H54 (cell line): Measurements from ENCODE around the gene PPP6R1.
A peak's percentile ranks its signal among the peaks of the same experiment; 100 is the strongest.

ENCODE experiments used
- DNase-seq: peaks from one replicate; pipeline ENCODE4 v3.0.0; 2011; ENCODE audit warnings: low spot score, mixed read lengths; ENCODE audit not compliant: insufficient read length
- FAIRE-seq: peaks from 3 replicates; lab custom pipeline; 2011; peaks lifted over from hg19 to GRCh38; lab: Jason Lieb, UNC
- POLR2A ChIP-seq: IDR thresholded peaks from 2 replicates; pipeline ENCODE4 v1.6.1; 2011; ENCODE audit warnings: low read depth, mild to moderate bottlenecking, low read length

PPP6R1 gene

GRCh38 chr19:55273978-55274707 lies 15.3 kb upstream of the PPP6R1 start:
- no peak for TF ChIP-seq POLR2A
- DNase-seq, result no peak
- no peak for FAIRE-seq

- TF ChIP-seq POLR2A, result no peak
- no peak for DNase-seq
- FAIRE-seq, result no peak
Observed at GRCh38 chr19:55272142-55272541, 13.3 kb upstream of the PPP6R1 start.

- no peak for TF ChIP-seq POLR2A
- FAIRE-seq, result no peak
Observed at GRCh38 chr19:55270172-55270942, 11.5 kb upstream of the PPP6R1 start.

GRCh38 chr19:55269299-55269698 lies 10.5 kb upstream of the PPP6R1 start:
- no peak for DNase-seq
- FAIRE-seq, result no peak
- TF ChIP-seq POLR2A, result no peak

More at GRCh38 chr19:55270172-55270942, 11.5 kb upstream of the PPP6R1 start:
- no peak for DNase-seq

- no peak for DNase-seq
- TF ChIP-seq POLR2A, result no peak
- no peak for FAIRE-seq
Observed at GRCh38 chr19:55266840-55267239, 8.0 kb upstream of the PPP6R1 start.

- no peak for TF ChIP-seq POLR2A
- DNase-seq, result no peak
- no peak for FAIRE-seq
Observed at GRCh38 chr19:55266404-55266803, 7.6 kb upstream of the PPP6R1 start.

GRCh38 chr19:55265723-55266386 lies 7.0 kb upstream of the PPP6R1 start:
- FAIRE-seq (no peak), DNase-seq (no peak)
- TF ChIP-seq POLR2A, result no peak

GRCh38 chr19:55265173-55265572 lies 6.4 kb upstream of the PPP6R1 start:
- no peak for TF ChIP-seq POLR2A
- DNase-seq (no peak), FAIRE-seq (no peak)

GRCh38 chr19:55264531-55264930 lies 5.7 kb upstream of the PPP6R1 start:
- FAIRE-seq (no peak), DNase-seq (no peak)
- TF ChIP-seq POLR2A, result no peak

GRCh38 chr19:55262359-55262758 lies 3.5 kb upstream of the PPP6R1 start:
- FAIRE-seq (no peak), DNase-seq (no peak)
- TF ChIP-seq POLR2A, result no peak

GRCh38 chr19:55261671-55262126 lies 2.9 kb upstream of the PPP6R1 start:
- TF ChIP-seq POLR2A, result no peak
- DNase-seq (no peak), FAIRE-seq (no peak)

- DNase-seq, result no peak
- no peak for FAIRE-seq
- no peak for TF ChIP-seq POLR2A
Observed at GRCh38 chr19:55259540-55260210, 858 bp upstream of the PPP6R1 start.

- peak; percentile 68 for DNase-seq
- no peak for FAIRE-seq
- no peak for TF ChIP-seq POLR2A
Observed at GRCh38 chr19:55258476-55258827, 365 bp downstream of the PPP6R1 start.
